Endothelial cell of umbilical vein (primary cell): ENCODE results near the gene AMIGO1. TPM values are rescaled to one million over a fixed set of nuclear protein-coding genes. Genes with fewer than 3 reads are reported as not detected.

Source experiments
- BruUV-seq: library from RNA; stranded (reverse); fragments of 400-500 nt; replicated peaks from 2 replicates; lab custom pipeline; 2021; lab: Mats Ljungman, UMichigan
- CTCF ChIA-PET: fragments of 300-600, 350-600 bp; sonication (Branson Sonifier 250); formaldehyde crosslinking; loops from one replicate; lab custom pipeline; 2021; ENCODE audit warnings: antibody characterized with exemption, inconsistent platforms; lab: Charles Lee
- POLR2A ChIA-PET: fragments of 300-600, 350-600 bp; sonication (Branson Sonifier 250); formaldehyde crosslinking; loops from one replicate; lab custom pipeline; 2021; ENCODE audit warnings: antibody characterized with exemption, inconsistent platforms; lab: Charles Lee
- DNase-seq: peaks from one replicate; pipeline ENCODE4 v3.0.0-alpha.2; 2011; ENCODE audit warnings: low read depth, low spot score
- FAIRE-seq: peaks from 2 replicates; lab custom pipeline; 2011; peaks lifted over from hg19 to GRCh38; lab: Jason Lieb, UNC
- H2AFZ ChIP-seq: 2 replicates; pipeline ENCODE4 v1.6.0; 2012; ENCODE audit warnings: low read depth, low read length, control low read depth, inconsistent platforms
- H3K27ac ChIP-seq: 2 replicates; pipeline ENCODE4 v1.5.1; 2011; ENCODE audit warnings: low read depth, mild to moderate bottlenecking, control low read depth, low read length, moderate library complexity; ENCODE audit not compliant: insufficient read depth
- H3K27me3 ChIP-seq, 2 experiments: 2 replicates each; pipeline versions ENCODE4 v1.6.0 to v1.6.1; 2011; ENCODE audit warnings: low read length in 2 of 2, mixed read lengths in 1 of 2; ENCODE audit not compliant: control insufficient read depth in 2 of 2, insufficient read depth in 2 of 2
- H3K36me3 ChIP-seq, 2 experiments: 2 replicates in 1 of 2; 3 replicates in 1 of 2; pipeline ENCODE4 v1.5.1; 2011; ENCODE audit warnings: low read length in 2 of 2, mild to moderate bottlenecking in 1 of 2, moderate library complexity in 1 of 2; ENCODE audit not compliant: control insufficient read depth in 2 of 2, insufficient read depth in 2 of 2; ENCODE audit errors: extremely low read depth in 1 of 2
- H3K4me1 ChIP-seq: 3 replicates; pipeline ENCODE4 v1.5.1; 2011; ENCODE audit warnings: mild to moderate bottlenecking, low read length; ENCODE audit not compliant: control insufficient read depth, insufficient read depth; ENCODE audit errors: extremely low read depth
- H3K4me2 ChIP-seq: 2 replicates; pipeline ENCODE4 v1.6.1; 2011; ENCODE audit warnings: low read length, control low read depth, mixed read lengths; ENCODE audit not compliant: insufficient read depth
- H3K4me3 ChIP-seq, 3 experiments: fragments of 200-600 bp in 1 of 3; sonication (generic), shearing (Covaris generic) in 1 of 3; replicated peaks in 1 of 3; 2 replicates each; pipeline ENCODE4 v1.5.1; 2011 to 2016; ENCODE audit warnings: control low read depth in 3 of 3, low read length in 3 of 3, mild to moderate bottlenecking in 2 of 3, inconsistent platforms in 1 of 3, low read depth in 1 of 3, moderate library complexity in 1 of 3; ENCODE audit not compliant: insufficient read depth in 1 of 3
- H3K79me2 ChIP-seq: 2 replicates; pipeline ENCODE4 v1.6.0; 2012; ENCODE audit warnings: low read length, inconsistent platforms; ENCODE audit not compliant: control insufficient read depth, insufficient read depth
- H3K9ac ChIP-seq: replicated peaks from 2 replicates; pipeline ENCODE3; 2011; ENCODE audit warnings: low read length, control low read depth; ENCODE audit not compliant: insufficient read depth; ENCODE audit errors: extremely low read depth
- H3K9me1 ChIP-seq: replicated peaks from 3 replicates; pipeline ENCODE4 v1.6.0; 2011; ENCODE audit warnings: mild to moderate bottlenecking, low read length; ENCODE audit not compliant: control insufficient read depth, insufficient read depth; ENCODE audit errors: extremely low read depth
- H3K9me3 ChIP-seq: replicated peaks from 2 replicates; pipeline ENCODE4 v1.5.1; 2012; ENCODE audit warnings: low read length, inconsistent platforms; ENCODE audit not compliant: control insufficient read depth, insufficient read depth
- H4K20me1 ChIP-seq: replicated peaks from 2 replicates; pipeline ENCODE3; 2011; ENCODE audit warnings: mild to moderate bottlenecking, low read length; ENCODE audit not compliant: control insufficient read depth, insufficient read depth; ENCODE audit errors: extremely low read depth
- CTCF ChIP-seq, 2 donors: IDR thresholded peaks; 1 replicate in 1 of 2; 2 replicates in 1 of 2; pipeline ENCODE4 v1.5.1; 2011; ENCODE audit warnings: low read length in 2 of 2, mild to moderate bottlenecking in 2 of 2, moderate library complexity in 2 of 2, control low read depth in 1 of 2, inconsistent platforms in 1 of 2, low read depth in 1 of 2; ENCODE audit not compliant: insufficient read depth in 1 of 2; ENCODE audit errors: extremely low read depth in 1 of 2
- FOS ChIP-seq: IDR thresholded peaks from 2 replicates; pipeline ENCODE4 v1.6.1; 2011; ENCODE audit warnings: mild to moderate bottlenecking, low read length, moderate library complexity, borderline replicate concordance; ENCODE audit not compliant: insufficient read depth
- MYC ChIP-seq: IDR thresholded peaks from one replicate; pipeline ENCODE4 v1.6.1; 2011; ENCODE audit warnings: mild to moderate bottlenecking, low read depth, low read length
- dilution Hi-C: fragments of 300-500 bp; cut with MboI; formaldehyde crosslinking; loops from one replicate; pipeline ENCODE4 v1.15.0; 2019; ENCODE audit warnings: low sequenced_read_pairs; ENCODE audit not compliant: extremely low pct_ligation_motif_present
- intact Hi-C: fragments of 100-400 bp; cut with micrococcal nuclease; formaldehyde crosslinking; loops from one replicate; pipeline ENCODE4 v1.10.0; 2022
- polyA plus RNA-seq, 4 experiments: library from polyadenylated mRNA; depleted of rRNA in 3 of 4; stranded (reverse) in 3 of 4; unstranded in 1 of 4; fragments of >200 nt; gene quantifications; 2 replicates each; pipeline versions ENCODE4 v1.2.1 to v1.2.3, GENCODE V29; 2011 to 2012; ENCODE audit warnings: missing spikeins in 1 of 4
- total RNA-seq: library from RNA; stranded (reverse); gene quantifications from 2 replicates; pipeline ENCODE4 v1.2.3, GENCODE V29; 2021

Gene AMIGO1
- total and polyA plus RNA-seq, 2 donors (not counting 3 experiments of a cell fraction or from before 2014, with no cell fraction given), result 0.80 to 0.88 TPM

DNA sequence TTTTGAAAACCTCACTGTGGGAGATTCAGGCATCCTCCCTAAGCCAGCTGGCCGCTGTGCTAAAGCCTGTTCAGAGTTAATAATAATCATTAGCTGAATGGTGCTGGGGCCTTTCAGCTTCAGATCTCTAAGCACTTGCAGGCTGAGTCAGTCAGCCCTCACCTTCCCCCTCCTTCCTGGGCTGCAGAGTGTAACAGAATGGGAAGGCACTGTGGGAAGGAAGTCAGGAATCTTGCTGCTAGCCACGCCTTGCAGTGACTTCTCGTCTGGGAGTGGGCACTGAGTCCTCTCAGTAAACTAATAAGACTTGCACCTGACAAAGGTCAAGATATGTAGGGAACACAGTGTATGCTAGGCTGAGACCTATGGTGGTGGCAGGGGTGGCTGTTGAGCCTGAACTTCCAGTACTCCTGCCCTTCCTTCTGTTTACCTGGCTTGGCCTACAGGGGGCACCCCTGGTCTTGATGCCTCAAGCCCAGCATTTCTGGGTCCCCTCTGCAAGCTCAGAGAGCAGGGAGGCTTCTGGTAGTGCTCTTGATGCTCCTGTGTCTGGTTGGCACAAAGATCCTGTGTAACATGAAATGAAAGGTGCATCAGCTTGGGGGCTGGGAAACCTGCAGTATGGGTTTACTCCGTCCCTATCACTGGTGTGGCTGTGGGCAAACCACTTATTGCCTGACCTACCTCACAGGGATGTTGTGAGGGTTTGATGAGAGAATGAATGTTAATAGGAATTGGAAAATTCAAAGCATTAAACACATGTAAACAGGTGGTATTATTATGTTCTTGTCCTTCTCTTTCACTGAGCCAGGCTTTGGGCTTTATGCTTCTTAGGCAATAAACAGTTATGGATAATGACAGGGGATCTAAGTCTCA is 9.6 kb downstream of the AMIGO1 start:
- H3K36me3 ChIP-seq, result peaks cover 2 to 7% of the 10 kb centered on the region in 2 experiments
- ChIA-PET CTCF (interaction anchor here (1.5 to 23.0 kb wide), 10 partner anchors 8 to 140 kb away, joined by 4 to 955 read pairs (median 8); partner anchors contain the start of genes AMIGO1, ATXN7L2 and GPR61), POLR2A (no interaction called here)
- no TSS peak for BruUV-seq
- H3K27me3 ChIP-seq, result no peaks in the 10 kb centered on the region
- peak; percentile 51 to 60 for TF ChIP-seq CTCF (IDR thresholded peaks at IDR 0.05; ENCODE audit: extremely low read depth in 1 of 2, insufficient read depth in 1 of 2, low read depth in 1 of 2, low read length in 2 of 2)
- TF ChIP-seq MYC, result no peak
- TF ChIP-seq FOS, result peak; percentile 41
- H3K9ac ChIP-seq, result no peak overlapping the region
- H3K9me1 ChIP-seq, result no peaks in the 10 kb centered on the region
- no peaks in the 10 kb centered on the region for H3K9me3 ChIP-seq
- FAIRE-seq (peak; percentile 77), DNase-seq (peak; percentile 28)
- H3K27ac ChIP-seq, result no peak overlapping the region
- peaks cover 2% of the 10 kb centered on the region for H3K79me2 ChIP-seq
- no peak overlapping the region for H3K4me2 ChIP-seq
- H4K20me1 ChIP-seq, result no peaks in the 10 kb centered on the region
- H3K4me1 ChIP-seq, result peaks cover 7% of the 10 kb centered on the region
- no peak overlapping the region for H2AFZ ChIP-seq
- intact Hi-C loops, result loop anchor here (5.0 kb wide), 2 partner anchors 142 to 242 kb away; partner anchors contain the start of gene GSTM3
- no peak overlapping the region for H3K4me3 ChIP-seq
- dilution Hi-C loops, result no loop called here
